ENCODE data around the gene C2orf72. TPM values are rescaled to one million over a fixed set of nuclear protein-coding genes. Genes with fewer than 3 reads are reported as not detected.
A peak's percentile ranks its signal among the peaks of the same experiment; 100 is the strongest.

The C2orf72 gene
- total RNA-seq, 4 donors from 2014 or later: 0.06 to 0.83 (median 0.17) TPM; not detected in 1

- TF ChIP-seq EP300 (IDR thresholded peaks at IDR 0.05): no peak
- no peak for TF ChIP-seq POLR2A (IDR thresholded peaks at IDR 0.05; ENCODE audit: low read depth)
- peak; percentile 70 to 85 for TF ChIP-seq POLR2AphosphoS5 (IDR thresholded peaks at IDR 0.05)
- peak; percentile 94 to 98 (median 97) for TF ChIP-seq CTCF (IDR thresholded peaks at IDR 0.05)
- peak; percentile 98 for DNase-seq (ENCODE audit: extremely low spot score)
- peaks cover 23 to 49% (median 44%) of the 10 kb centered on the region in 4 donors for H3K4me1 ChIP-seq
- intact Hi-C loops (cut with DNase I): no loop called here
- no peaks in the 10 kb centered on the region for H3K27me3 ChIP-seq
- peaks cover 0 to 6% (median 4%) of the 10 kb centered on the region in 4 donors for H3K36me3 ChIP-seq
- H3K9me3 ChIP-seq: no peaks in the 10 kb centered on the region
- WGBS: under 1% methylated on average over 23 of the region's 73 CpGs
- H3K4me3 ChIP-seq: peak within 1 kb of the TSS; percentile 74 to 100 (median 90)
- H3K27ac ChIP-seq (replicated peaks in 1 of 4): peak within 1 kb of the TSS; percentile 87 to 91 (median 89)
These were observed 19.4 kb downstream of the C2orf72 start, which contains the start of gene PSMD1 for GRCh38 chr2:231056453-231057416. PSMD1 (plus strand) TSS chr2:231056867; CDS start chr2:231057026, 159 bp downstream.

GRCh38 chr2:231057590-231057989 is 20.3 kb downstream of the C2orf72 start:
- 6% methylated on average over 10 of the region's 10 CpGs for WGBS
- TF ChIP-seq POLR2AphosphoS5 (IDR thresholded peaks at IDR 0.05) (no peak), EP300 (IDR thresholded peaks at IDR 0.05) (no peak), CTCF (IDR thresholded peaks at IDR 0.05) (no peak), POLR2A (IDR thresholded peaks at IDR 0.05; ENCODE audit: low read depth) (no peak)
- H3K4me1 ChIP-seq: peaks cover 21 to 43% (median 38%) of the 10 kb centered on the region in 4 donors
- H3K4me3 ChIP-seq: peak overlapping the region; percentile 74 to 100 (median 90)
- H3K27me3 ChIP-seq: no peaks in the 10 kb centered on the region
- H3K36me3 ChIP-seq: peaks cover under 1 to 15% (median 9%) of the 10 kb centered on the region in 4 donors
- intact Hi-C loops (cut with DNase I): no loop called here
- DNase-seq (ENCODE audit: extremely low spot score): no peak
- no peaks in the 10 kb centered on the region for H3K9me3 ChIP-seq
- peak overlapping the region in 3 of 4 donors; percentile 87 to 91 (median 91) for H3K27ac ChIP-seq (replicated peaks in 1 of 4)

GRCh38 chr2:231058761-231059550 is 21.6 kb downstream of the C2orf72 start:
- no peaks in the 10 kb centered on the region for H3K27me3 ChIP-seq
- H3K4me1 ChIP-seq: peaks cover 21 to 38% (median 33%) of the 10 kb centered on the region in 4 donors
- TF ChIP-seq POLR2A (IDR thresholded peaks at IDR 0.05; ENCODE audit: low read depth): no peak
- no peak for TF ChIP-seq POLR2AphosphoS5 (IDR thresholded peaks at IDR 0.05)
- no peak for TF ChIP-seq EP300 (IDR thresholded peaks at IDR 0.05)
- TF ChIP-seq CTCF (IDR thresholded peaks at IDR 0.05): no peak
- H3K27ac ChIP-seq (replicated peaks in 1 of 4): no peak overlapping the region
- no peak overlapping the region for H3K4me3 ChIP-seq
- intact Hi-C loops (cut with DNase I): no loop called here
- 82% methylated on average over 4 of the region's 4 CpGs for WGBS
- DNase-seq (ENCODE audit: extremely low spot score): no peak
- peaks cover 9 to 29% (median 19%) of the 10 kb centered on the region in 4 donors for H3K36me3 ChIP-seq
- no peaks in the 10 kb centered on the region for H3K9me3 ChIP-seq

GRCh38 chr2:231059756-231060155 is 22.4 kb downstream of the C2orf72 start:
- Histone ChIP-seq H3K4me1 (peaks cover 21 to 38% (median 33%) of the 10 kb centered on the region in 4 donors), H3K9me3 (no peaks in the 10 kb centered on the region), H3K4me3 (no peak overlapping the region), H3K27ac (replicated peaks in 1 of 4) (no peak overlapping the region), H3K36me3 (peaks cover 11 to 37% (median 27%) of the 10 kb centered on the region in 4 donors), H3K27me3 (no peaks in the 10 kb centered on the region)
- TF ChIP-seq POLR2A (IDR thresholded peaks at IDR 0.05; ENCODE audit: low read depth) (no peak), EP300 (IDR thresholded peaks at IDR 0.05) (no peak), POLR2AphosphoS5 (IDR thresholded peaks at IDR 0.05) (no peak), CTCF (IDR thresholded peaks at IDR 0.05) (no peak)
- intact Hi-C loops (cut with DNase I): no loop called here
- DNase-seq (ENCODE audit: extremely low spot score): no peak
- 83% methylated on average over 2 of the region's 2 CpGs for WGBS

Measured in esophagus muscularis mucosa (tissue), 4 donors.